ENCODE measurements around the gene CDKL5. TPM values are rescaled to one million over a fixed set of nuclear protein-coding genes. Genes with fewer than 3 reads are reported as not detected.
"Not testable (repeated sequence)": the region's sequence is repeated elsewhere in the genome, so short reads cannot be mapped to it uniquely, and the experiment has no call there.

CDKL5 gene
- total RNA-seq, 2 donors from 2014 or later, result 0.95 to 1.7 TPM

DNA sequence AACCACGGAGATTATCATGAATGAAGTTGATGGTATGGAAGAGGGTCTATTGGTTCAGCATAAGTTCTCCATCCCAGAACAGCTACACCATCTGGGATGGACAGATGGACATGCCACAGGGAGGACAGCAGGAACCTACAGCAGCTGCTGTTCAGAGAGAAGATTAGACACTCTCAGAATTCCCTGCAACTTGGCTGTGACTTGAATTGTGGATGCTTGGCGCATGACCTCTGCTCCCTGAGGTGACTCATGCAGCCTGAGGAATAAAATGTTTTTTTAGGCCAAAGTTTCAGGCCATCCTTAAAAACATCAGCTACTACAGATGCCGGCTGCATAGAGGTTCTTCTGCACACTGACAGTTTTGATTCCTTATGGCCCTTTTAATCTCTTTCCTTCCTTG, 149.2 kb downstream of the CDKL5 start:
- Mint-ChIP-seq H3K4me1 (no peaks in the 10 kb centered on the region), H3K4me3 (no peak overlapping the region), H3K27ac (no peak overlapping the region), H3K27me3 (no peaks in the 10 kb centered on the region), H3K36me3 (ENCODE audit: low read depth) (no peaks in the 10 kb centered on the region), H3K9me3 (no peaks in the 10 kb centered on the region)
- no peak for ATAC-seq (replicated peaks)

DNA sequence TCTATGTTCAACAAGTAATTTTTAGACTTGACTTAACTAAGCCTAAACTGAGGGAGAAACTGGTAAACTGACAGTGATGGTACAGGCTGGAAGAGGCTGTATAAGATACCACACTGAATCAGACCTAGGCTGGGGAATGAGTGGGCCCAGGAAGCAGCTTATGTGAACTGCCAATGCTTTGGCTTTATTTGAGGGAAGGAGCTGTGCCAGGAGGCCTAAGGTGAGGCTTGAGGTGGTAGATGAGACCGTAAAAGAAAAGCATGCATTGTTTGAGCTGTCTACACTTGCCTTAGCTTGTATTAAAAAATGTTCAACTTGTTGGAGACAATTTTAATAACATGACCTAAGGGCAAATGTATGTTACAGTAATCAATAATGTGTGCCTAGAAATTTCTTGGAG, 150.3 kb downstream of the CDKL5 start:
- Mint-ChIP-seq H3K4me1 (no peaks in the 10 kb centered on the region), H3K4me3 (no peak overlapping the region), H3K27me3 (no peaks in the 10 kb centered on the region), H3K36me3 (ENCODE audit: low read depth) (no peaks in the 10 kb centered on the region), H3K27ac (no peak overlapping the region), H3K9me3 (no peaks in the 10 kb centered on the region)
- ATAC-seq (replicated peaks), result no peak

DNA sequence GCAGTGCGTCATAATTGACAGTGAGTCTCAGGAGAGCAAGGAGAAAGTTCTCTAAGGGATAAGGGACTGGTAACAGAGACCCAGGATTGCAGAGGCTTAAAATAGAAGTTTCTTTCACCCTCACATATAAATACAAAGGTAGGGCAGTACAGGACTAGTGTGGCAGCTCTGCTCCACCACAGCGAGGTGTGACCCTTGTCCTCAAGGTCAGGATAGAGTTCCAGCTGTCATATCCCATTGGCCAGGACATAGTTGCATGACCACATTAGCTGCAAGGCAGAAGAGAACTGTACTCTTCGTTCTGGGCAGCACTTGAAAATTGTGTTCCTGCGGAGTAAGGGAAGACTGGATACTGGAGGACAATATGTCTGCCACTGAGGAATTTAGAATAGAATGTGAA, 152.0 kb downstream of the CDKL5 start:
- H3K9me3 Mint-ChIP-seq, result no peaks in the 10 kb centered on the region
- no peaks in the 10 kb centered on the region for H3K27me3 Mint-ChIP-seq
- H3K4me3 Mint-ChIP-seq, result no peak overlapping the region
- no peak overlapping the region for H3K27ac Mint-ChIP-seq
- H3K36me3 Mint-ChIP-seq (ENCODE audit: low read depth), result no peaks in the 10 kb centered on the region
- no peaks in the 10 kb centered on the region for H3K4me1 Mint-ChIP-seq
- no peak for ATAC-seq (replicated peaks)

DNA sequence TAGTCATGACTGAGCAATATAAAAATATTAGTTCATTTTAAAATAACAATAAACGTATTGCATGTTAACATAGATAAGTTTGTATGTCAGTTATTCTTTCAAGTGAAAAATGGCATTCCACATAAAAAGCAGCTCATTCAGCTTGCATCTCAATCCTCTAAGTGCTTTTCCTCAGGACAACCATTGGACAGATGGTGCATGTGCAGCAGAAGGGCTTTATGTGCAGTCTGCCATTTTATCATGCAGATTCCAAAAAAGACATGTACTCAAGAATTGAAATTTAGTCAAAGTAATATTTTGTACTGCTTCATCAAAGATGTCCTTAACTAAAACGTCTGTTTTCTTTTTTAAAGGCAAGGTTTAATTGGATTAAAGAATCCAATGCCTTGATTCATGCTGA, 153.1 kb downstream of the CDKL5 start:
- no peak overlapping the region for H3K4me3 Mint-ChIP-seq
- H3K9me3 Mint-ChIP-seq, result no peaks in the 10 kb centered on the region
- no peak for ATAC-seq (replicated peaks)
- H3K27ac Mint-ChIP-seq, result no peak overlapping the region
- H3K27me3 Mint-ChIP-seq, result no peaks in the 10 kb centered on the region
- H3K4me1 Mint-ChIP-seq, result no peaks in the 10 kb centered on the region
- no peaks in the 10 kb centered on the region for H3K36me3 Mint-ChIP-seq (ENCODE audit: low read depth)

- H3K4me3 Mint-ChIP-seq, result no peak overlapping the region
- H3K27me3 Mint-ChIP-seq, result no peaks in the 10 kb centered on the region
- H3K4me1 Mint-ChIP-seq, result no peaks in the 10 kb centered on the region
- no peak overlapping the region for H3K27ac Mint-ChIP-seq
- no peaks in the 10 kb centered on the region for H3K9me3 Mint-ChIP-seq
- no peak for ATAC-seq (replicated peaks)
- H3K36me3 Mint-ChIP-seq (ENCODE audit: low read depth), result no peaks in the 10 kb centered on the region
Measured at GRCh38 chrX:18579495-18579894, 154.1 kb downstream of the CDKL5 start.

DNA sequence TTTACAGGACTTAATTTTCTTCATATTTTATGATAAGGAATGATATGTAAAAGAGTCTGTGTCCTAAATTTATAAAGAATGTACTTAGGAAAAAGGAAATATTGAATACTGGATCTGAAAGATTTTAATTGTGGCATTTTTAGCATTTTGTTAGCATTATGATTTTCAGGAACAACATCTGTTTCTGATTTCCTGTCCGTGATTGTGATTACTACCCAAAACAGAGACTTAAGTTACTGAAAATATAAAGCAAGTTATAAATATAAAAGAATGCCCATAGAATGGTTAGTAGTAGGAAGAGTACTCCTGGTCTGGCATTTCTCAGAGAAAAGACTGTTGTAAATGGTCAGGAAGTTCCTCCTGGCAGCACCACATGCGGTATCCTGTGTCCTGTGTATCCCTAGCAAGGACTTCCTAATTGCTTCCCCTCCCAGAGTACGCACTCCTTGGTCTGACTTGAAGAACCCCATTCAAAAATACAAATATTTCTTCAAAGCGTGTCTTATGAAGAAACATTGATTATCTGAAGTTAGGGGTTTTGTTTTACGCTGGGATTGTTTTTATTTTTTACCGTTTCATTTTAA, 157.6 kb downstream of the CDKL5 start:
- Mint-ChIP-seq H3K4me3 (no peak overlapping the region), H3K4me1 (no peaks in the 10 kb centered on the region), H3K27ac (no peak overlapping the region), H3K9me3 (no peaks in the 10 kb centered on the region), H3K27me3 (no peaks in the 10 kb centered on the region), H3K36me3 (ENCODE audit: low read depth) (no peaks in the 10 kb centered on the region)
- ATAC-seq (replicated peaks), result no peak

DNA sequence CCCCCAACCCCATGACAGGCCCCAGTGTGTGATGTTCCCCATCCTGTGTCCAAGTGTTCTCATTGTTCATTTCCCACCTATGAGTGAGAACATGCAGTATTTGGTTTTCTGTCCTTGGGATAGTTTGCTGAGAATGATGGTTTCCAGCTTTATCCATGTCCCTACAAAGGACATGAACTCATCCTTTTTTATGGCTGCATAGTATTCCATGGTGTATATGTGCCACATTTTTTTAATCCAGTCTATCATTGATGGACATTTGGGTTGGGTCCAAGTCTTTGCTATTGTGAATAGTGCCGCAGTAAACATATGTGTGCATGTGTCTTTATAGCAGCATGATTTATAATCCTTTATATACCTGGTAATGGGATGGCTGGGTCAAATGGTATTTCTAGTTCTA, 163.9 kb downstream of the CDKL5 start:
- H3K36me3 Mint-ChIP-seq (ENCODE audit: low read depth), result peaks cover 21% of the 10 kb centered on the region
- H3K4me1 Mint-ChIP-seq; H3K27ac Mint-ChIP-seq; H3K27me3 Mint-ChIP-seq; ATAC-seq (replicated peaks); H3K4me3 Mint-ChIP-seq; H3K9me3 Mint-ChIP-seq: not testable (repeated sequence)

- H3K36me3 Mint-ChIP-seq (ENCODE audit: low read depth), result peaks cover 21% of the 10 kb centered on the region
- H3K27ac Mint-ChIP-seq, result no peak overlapping the region
- H3K9me3 Mint-ChIP-seq, result no peaks in the 10 kb centered on the region
- no peak overlapping the region for H3K4me3 Mint-ChIP-seq
- no peaks in the 10 kb centered on the region for H3K4me1 Mint-ChIP-seq
- ATAC-seq (replicated peaks), result no peak
- no peaks in the 10 kb centered on the region for H3K27me3 Mint-ChIP-seq
Measured at GRCh38 chrX:18591834-18592233, 166.4 kb downstream of the CDKL5 start.

- ATAC-seq (replicated peaks), result no peak
- H3K36me3 Mint-ChIP-seq (ENCODE audit: low read depth), result peaks cover 19% of the 10 kb centered on the region
- H3K27ac Mint-ChIP-seq, result no peak overlapping the region
- no peak overlapping the region for H3K4me3 Mint-ChIP-seq
- no peaks in the 10 kb centered on the region for H3K4me1 Mint-ChIP-seq
- H3K27me3 Mint-ChIP-seq, result no peaks in the 10 kb centered on the region
- no peaks in the 10 kb centered on the region for H3K9me3 Mint-ChIP-seq
Measured at GRCh38 chrX:18594079-18594478, 168.7 kb downstream of the CDKL5 start.

DNA sequence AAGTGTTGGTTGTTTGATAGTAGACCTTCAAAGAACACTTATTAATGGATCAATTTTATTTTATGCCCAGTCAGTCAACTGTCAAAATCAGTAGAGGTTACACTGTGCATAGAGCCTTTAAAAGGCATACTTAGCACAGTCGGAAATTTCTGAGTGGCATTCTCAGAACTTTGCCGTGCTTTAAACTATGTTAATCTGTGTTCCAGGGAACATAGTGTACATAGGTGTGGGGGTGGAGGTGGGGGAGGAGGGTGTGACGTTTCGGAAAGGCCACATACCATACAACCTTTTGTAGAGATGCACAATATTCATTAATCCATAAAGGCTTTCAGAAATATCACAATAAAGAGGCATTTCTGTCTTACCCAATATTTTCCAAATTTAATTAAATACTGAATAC, 170.7 kb downstream of the CDKL5 start:
- H3K9me3 Mint-ChIP-seq, result no peaks in the 10 kb centered on the region
- no peak overlapping the region for H3K4me3 Mint-ChIP-seq
- H3K27ac Mint-ChIP-seq, result no peak overlapping the region
- no peaks in the 10 kb centered on the region for H3K4me1 Mint-ChIP-seq
- H3K27me3 Mint-ChIP-seq, result no peaks in the 10 kb centered on the region
- no peak for ATAC-seq (replicated peaks)
- peaks cover 13% of the 10 kb centered on the region for H3K36me3 Mint-ChIP-seq (ENCODE audit: low read depth)

DNA sequence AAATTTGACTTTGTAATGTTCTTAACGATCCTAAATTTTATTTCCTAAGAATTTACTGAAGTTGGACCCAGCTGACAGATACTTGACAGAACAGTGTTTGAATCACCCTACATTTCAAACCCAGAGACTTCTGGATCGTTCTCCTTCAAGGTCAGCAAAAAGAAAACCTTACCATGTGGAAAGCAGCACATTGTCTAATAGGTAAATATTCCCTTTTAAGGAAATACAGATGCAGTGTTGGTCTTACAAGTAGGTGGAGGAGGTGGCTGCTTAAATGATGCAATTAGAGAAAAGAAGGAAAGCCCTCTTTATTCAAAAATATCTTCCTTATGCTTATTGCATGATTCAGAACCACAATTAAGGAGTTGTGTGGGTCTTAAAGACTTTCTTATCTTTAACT, 173.0 kb downstream of the CDKL5 start:
- no peak overlapping the region for H3K27ac Mint-ChIP-seq
- H3K9me3 Mint-ChIP-seq, result no peaks in the 10 kb centered on the region
- ATAC-seq (replicated peaks), result no peak
- no peak overlapping the region for H3K4me3 Mint-ChIP-seq
- no peaks in the 10 kb centered on the region for H3K27me3 Mint-ChIP-seq
- no peaks in the 10 kb centered on the region for H3K4me1 Mint-ChIP-seq
- peaks cover 11% of the 10 kb centered on the region for H3K36me3 Mint-ChIP-seq (ENCODE audit: low read depth)

- ATAC-seq (replicated peaks), result no peak
Measured at GRCh38 chrX:18607966-18608365, 182.6 kb downstream of the CDKL5 start.

DNA sequence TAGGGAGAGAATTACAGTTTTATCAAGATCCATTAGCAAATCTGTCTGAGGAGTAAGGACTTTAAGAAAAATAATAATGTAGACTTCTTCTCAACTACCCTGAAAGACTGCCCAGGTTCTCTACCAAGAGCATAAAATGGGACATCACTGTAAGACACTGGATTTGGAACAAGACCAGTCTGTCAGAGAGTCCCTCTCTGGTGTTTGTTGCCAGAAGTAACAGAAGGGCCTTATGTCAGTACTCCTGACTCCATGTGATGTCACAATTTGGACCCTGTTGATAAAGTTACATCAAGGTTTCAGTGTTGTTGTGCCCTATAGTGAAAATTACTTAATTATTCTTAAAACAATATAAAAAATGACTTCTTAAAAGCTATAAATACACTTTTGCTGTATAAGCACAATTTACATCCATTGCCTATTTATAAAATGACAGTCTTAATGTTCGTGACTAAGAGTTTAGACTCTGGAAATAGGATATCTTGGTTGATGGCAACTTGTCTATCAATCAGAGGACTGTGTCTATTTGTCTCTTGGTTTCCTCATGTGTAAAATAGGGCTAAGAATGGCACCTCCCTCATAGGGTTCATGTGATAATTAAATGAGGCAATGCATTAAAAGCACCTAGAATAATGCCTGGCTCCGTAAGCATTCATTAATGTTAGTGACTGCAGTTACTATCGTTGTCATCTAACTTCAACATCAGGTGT, 188.7 kb downstream of the CDKL5 start:
- no peak for ATAC-seq (replicated peaks)
- Mint-ChIP-seq H3K4me3 (no peak overlapping the region), H3K9me3 (no peaks in the 10 kb centered on the region), H3K27me3 (no peaks in the 10 kb centered on the region), H3K4me1 (peaks cover 4% of the 10 kb centered on the region), H3K27ac (no peak overlapping the region), H3K36me3 (ENCODE audit: low read depth) (peaks cover 4% of the 10 kb centered on the region)

More at GRCh38 chrX:18607966-18608365, 182.6 kb downstream of the CDKL5 start:
- Mint-ChIP-seq H3K9me3 (no peaks in the 10 kb centered on the region), H3K36me3 (ENCODE audit: low read depth) (peaks cover 9% of the 10 kb centered on the region), H3K27ac (no peak overlapping the region), H3K4me3 (no peak overlapping the region), H3K27me3 (no peaks in the 10 kb centered on the region), H3K4me1 (no peaks in the 10 kb centered on the region)

- Mint-ChIP-seq H3K9me3 (no peaks in the 10 kb centered on the region), H3K36me3 (ENCODE audit: low read depth) (no peaks in the 10 kb centered on the region), H3K4me3 (no peak overlapping the region), H3K4me1 (peaks cover 4% of the 10 kb centered on the region), H3K27me3 (no peaks in the 10 kb centered on the region), H3K27ac (no peak overlapping the region)
- ATAC-seq (replicated peaks), result no peak
Measured at GRCh38 chrX:18616688-18617406, 191.4 kb downstream of the CDKL5 start.

- H3K4me1 Mint-ChIP-seq, result peaks cover 4% of the 10 kb centered on the region
- no peaks in the 10 kb centered on the region for H3K27me3 Mint-ChIP-seq
- H3K36me3 Mint-ChIP-seq (ENCODE audit: low read depth), result no peaks in the 10 kb centered on the region
- no peak for ATAC-seq (replicated peaks)
- no peaks in the 10 kb centered on the region for H3K9me3 Mint-ChIP-seq
- no peak overlapping the region for H3K27ac Mint-ChIP-seq
- H3K4me3 Mint-ChIP-seq, result no peak overlapping the region
Measured at GRCh38 chrX:18617407-18617750, 192.0 kb downstream of the CDKL5 start.

All from activated T-helper 17 cell treated with anti-CD3 and anti-CD28 coated beads, Interleukin-2, amount 50 U/mL, for 72 hours (primary cell).